ENCODE data around the gene FHOD3. TPM values are rescaled to one million over a fixed set of nuclear protein-coding genes. Genes with fewer than 3 reads are reported as not detected.

Gene FHOD3
- total and polyA plus RNA-seq, 2 of the 13 experiments (the other 11 are each of a cell fraction or from before 2014, with no cell fraction given) = 0.07 TPM; not detected in 1

DNA sequence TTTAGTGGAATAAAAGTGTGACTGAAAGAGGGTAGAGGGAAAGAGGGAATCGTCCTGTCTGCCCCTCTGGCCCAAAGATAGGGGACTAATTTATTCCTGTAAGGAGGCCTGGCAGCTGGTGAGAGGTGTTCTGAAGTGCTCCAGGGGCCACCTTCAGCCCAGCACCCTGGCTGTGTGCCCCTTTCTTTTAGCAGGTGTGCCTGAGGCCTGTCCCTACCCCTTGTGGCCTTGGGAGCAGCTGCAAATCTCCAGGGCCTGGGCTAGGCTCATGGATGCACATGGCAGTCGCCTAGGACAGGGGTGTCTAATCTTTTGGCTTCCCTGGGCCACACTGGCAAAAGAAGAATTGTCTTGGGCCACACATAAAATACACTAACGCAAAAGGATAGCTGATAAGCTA lies 37.3 kb downstream of the FHOD3 start:
- 35% methylated on average over 3 of the region's 3 CpGs for WGBS (ENCODE audit: low lambda C conversion rate)
- Histone ChIP-seq H3K79me2 (ENCODE audit: insufficient read depth, low read length) (no peaks in the 10 kb centered on the region), H3K9ac (ENCODE audit: insufficient read depth, low read depth, low read length) (no peak overlapping the region), H4K20me1 (ENCODE audit: insufficient read depth, low read length) (no peaks in the 10 kb centered on the region), H3K9me3 (ENCODE audit: low read length) (no peaks in the 10 kb centered on the region), H3K4me3 (replicated peaks in 1 of 3; ENCODE audit: insufficient read depth in 1 of 3, low read depth in 2 of 3, low read length in 3 of 3) (no peak overlapping the region), H3K4me1 (ENCODE audit: insufficient read depth, low read length) (peaks cover 30% of the 10 kb centered on the region), H3K27ac (ENCODE audit: extremely low read length, insufficient read depth, low read length) (no peak overlapping the region), H3K36me3 (replicated peaks in 1 of 2; ENCODE audit: control insufficient read depth in 1 of 2, insufficient read depth in 2 of 2, low read length in 2 of 2) (no peaks in the 10 kb centered on the region), H3K4me2 (ENCODE audit: low read depth, low read length) (no peak overlapping the region), H2AFZ (ENCODE audit: low read length) (no peak overlapping the region), H3K27me3 (ENCODE audit: control insufficient read depth in 1 of 2, insufficient read depth in 2 of 2, low read length in 2 of 2) (peaks cover 0 to 6% of the 10 kb centered on the region in 2 experiments; a peak in 3 of 5 replicates)
- in situ Hi-C loops (cut with HindIII; ENCODE audit: extremely low pct_ligation_motif_present, low pct_unique_long_range_greater_than_20kb) (no loop called here), intact Hi-C loops (cut with micrococcal nuclease; ENCODE audit: unreplicated experiment) (no loop called here)
- CTCF ChIA-PET (ENCODE audit: low intra/inter-chr PET ratio, low total read pairs) = no interaction called here
- no peak for FAIRE-seq
- no peak for DNase-seq (ENCODE audit: low spot score)
- no peak for ATAC-seq
- BruUV-seq (replicated peaks) = no TSS peak
- no peak for TF ChIP-seq ZNF768 (CRISPR knock-in tag; IDR thresholded peaks at IDR 0.05)
- TF ChIP-seq ZNF180 (CRISPR knock-in tag; IDR thresholded peaks at IDR 0.05; ENCODE audit: borderline replicate concordance, low read depth) = no peak
- no peak for TF ChIP-seq KDM2A (CRISPR knock-in tag; IDR thresholded peaks at IDR 0.05; ENCODE audit: borderline replicate concordance, low read depth)
- TF ChIP-seq ZNF879 (CRISPR knock-in tag; IDR thresholded peaks at IDR 0.05) = no peak
- no peak for TF ChIP-seq HNRNPH1 (optimal IDR thresholded peaks at IDR 0.05; ENCODE audit: low read depth, low read length)
- no peak for TF ChIP-seq EP300 (IDR thresholded peaks at IDR 0.05; ENCODE audit: low read depth in 2 of 2, low read length in 2 of 2)
- no peak for TF ChIP-seq EP300 (CRISPR knock-in tag; IDR thresholded peaks at IDR 0.05; ENCODE audit: borderline replicate concordance)
- no peak for TF ChIP-seq U2AF1 (optimal IDR thresholded peaks at IDR 0.05; ENCODE audit: low read depth, low read length)
- no peak for TF ChIP-seq TFAP4 (IDR thresholded peaks at IDR 0.05; ENCODE audit: borderline replicate concordance, low read depth)
- TF ChIP-seq EHMT2 (IDR thresholded peaks at IDR 0.05; ENCODE audit: borderline replicate concordance, low read depth, low read length) = no peak
- no peak for TF ChIP-seq IRF1 (CRISPR knock-in tag; IDR thresholded peaks at IDR 0.05; ENCODE audit: low read depth)
- no peak for TF ChIP-seq SETDB1 (CRISPR knock-in tag; IDR thresholded peaks at IDR 0.05; ENCODE audit: borderline replicate concordance)
- TF ChIP-seq SMAD3 (CRISPR knock-in tag; IDR thresholded peaks at IDR 0.05) = no peak
- no peak for TF ChIP-seq KLF15 (CRISPR knock-in tag; IDR thresholded peaks at IDR 0.05; ENCODE audit: borderline replicate concordance)
- no peak for TF ChIP-seq ZNF367 (CRISPR knock-in tag; IDR thresholded peaks at IDR 0.05; ENCODE audit: borderline replicate concordance)
- TF ChIP-seq, protein P1, sequence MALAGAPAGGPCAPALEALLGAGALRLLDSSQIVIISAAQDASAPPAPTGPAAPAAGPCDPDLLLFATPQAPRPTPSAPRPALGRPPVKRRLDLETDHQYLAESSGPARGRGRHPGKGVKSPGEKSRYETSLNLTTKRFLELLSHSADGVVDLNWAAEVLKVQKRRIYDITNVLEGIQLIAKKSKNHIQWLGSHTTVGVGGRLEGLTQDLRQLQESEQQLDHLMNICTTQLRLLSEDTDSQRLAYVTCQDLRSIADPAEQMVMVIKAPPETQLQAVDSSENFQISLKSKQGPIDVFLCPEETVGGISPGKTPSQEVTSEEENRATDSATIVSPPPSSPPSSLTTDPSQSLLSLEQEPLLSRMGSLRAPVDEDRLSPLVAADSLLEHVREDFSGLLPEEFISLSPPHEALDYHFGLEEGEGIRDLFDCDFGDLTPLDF (CRISPR knock-in tag; IDR thresholded peaks at IDR 0.05) = no peak
- no peak for TF ChIP-seq IKZF4 (CRISPR knock-in tag; IDR thresholded peaks at IDR 0.05; ENCODE audit: borderline replicate concordance, low read depth, not compliant biosample characterization)
- TF ChIP-seq GTF2F1 (IDR thresholded peaks at IDR 0.05; ENCODE audit: low read length) = no peak
- TF ChIP-seq ZNF639 (CRISPR knock-in tag; conservative IDR thresholded peaks at IDR 0.05) = no peak
- TF ChIP-seq E2F2 (CRISPR knock-in tag; IDR thresholded peaks at IDR 0.05; ENCODE audit: borderline replicate concordance) = no peak
- POLR2A ChIA-PET = no interaction called here

Data from HepG2 (cell line).